DMS153 treated with DMSO at 0.1 percent for 48 hours (cell line): Measurements from ENCODE around the gene STAC3.
A peak's percentile ranks its signal among the peaks of the same experiment; 100 is the strongest.
"Not testable (repeated sequence)": the region's sequence is repeated elsewhere in the genome, so short reads cannot be mapped to it uniquely, and the experiment has no call there.

Source experiments
- DNase-seq: peaks from one replicate; lab custom pipeline; 2025; ENCODE audit not compliant: unreplicated experiment; lab: John Stamatoyannopoulos, UW

Gene STAC3

GRCh38 chr12:57250956-57251355, at the start of gene STAC3:
Gene STAC3, minus strand, starts transcription at chr12:57251187. Its CDS starts 1,551 bp downstream, at chr12:57249636.
- no peak for DNase-seq

DNA sequence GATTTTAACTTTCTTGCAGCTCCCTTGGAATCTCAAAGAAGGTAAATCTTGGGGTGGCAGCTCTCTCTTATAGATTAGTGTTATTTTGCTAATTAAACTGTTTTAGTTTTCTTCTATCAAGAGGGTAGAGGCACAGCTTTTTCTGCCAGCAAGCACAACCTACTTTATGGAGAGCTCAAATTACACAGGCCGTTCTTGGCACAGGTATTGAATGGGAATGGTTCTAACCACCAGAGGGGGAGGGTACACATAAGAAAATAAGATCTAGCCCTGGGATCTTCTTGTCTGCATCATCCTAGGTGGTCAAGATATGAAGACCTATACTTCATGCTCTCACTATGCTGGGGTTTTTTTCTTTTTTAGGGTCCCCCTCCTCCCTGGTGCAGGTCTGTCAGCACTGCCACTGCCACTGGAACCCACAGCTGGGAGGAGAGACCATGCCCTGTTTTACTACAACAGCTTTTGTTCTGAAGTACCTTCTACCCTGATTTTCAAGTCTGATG, 48.6 kb upstream of the STAC3 start:
- DNase-seq = peak; percentile 34

- DNase-seq = no peak
Measured at GRCh38 chr12:57296291-57296690, 45.3 kb upstream of the STAC3 start.

- DNase-seq = not testable (repeated sequence)
Measured at GRCh38 chr12:57282073-57282472, 31.1 kb upstream of the STAC3 start.

GRCh38 chr12:57280211-57281062, 29.4 kb upstream of the STAC3 start:
- DNase-seq = peak; percentile 24

GRCh38 chr12:57278465-57279381, 27.7 kb upstream of the STAC3 start:
- no peak for DNase-seq

DNA sequence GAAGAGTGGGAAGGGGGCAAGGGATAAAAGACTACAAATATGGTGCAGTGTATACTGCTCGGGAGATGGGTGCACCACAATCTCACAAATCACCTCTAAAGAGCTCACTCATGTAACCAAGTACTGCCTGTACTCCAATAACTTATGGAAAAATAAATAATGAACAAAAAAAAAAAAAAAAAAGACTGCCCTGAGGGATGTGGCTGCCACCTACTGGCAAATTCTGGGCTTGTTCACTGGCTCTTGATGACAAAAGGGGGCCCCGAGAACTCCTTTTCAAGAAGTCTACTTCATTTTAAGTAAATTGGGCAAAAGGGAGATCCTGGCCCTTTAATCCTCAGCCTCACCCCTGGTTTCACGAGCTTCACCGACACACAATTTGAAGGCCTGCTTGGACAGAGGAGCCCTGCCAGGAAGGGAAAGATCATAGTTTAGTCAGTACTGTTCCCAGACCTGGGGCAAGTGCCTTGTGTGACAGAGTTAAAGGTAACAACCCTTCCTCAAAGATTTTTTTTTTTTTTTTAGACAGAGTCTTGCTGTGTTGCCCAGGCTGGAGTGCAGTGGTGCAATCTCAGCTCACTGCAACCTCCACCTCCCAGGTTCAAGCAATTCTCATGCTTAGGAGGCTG, 26.1 kb upstream of the STAC3 start:
- DNase-seq = no peak

- not testable (repeated sequence) for DNase-seq
Measured at GRCh38 chr12:57276233-57276632, 25.2 kb upstream of the STAC3 start.

- DNase-seq = no peak
Measured at GRCh38 chr12:57273516-57273915, 22.5 kb upstream of the STAC3 start.

GRCh38 chr12:57272337-57273151, 21.6 kb upstream of the STAC3 start:
- DNase-seq = no peak

DNA sequence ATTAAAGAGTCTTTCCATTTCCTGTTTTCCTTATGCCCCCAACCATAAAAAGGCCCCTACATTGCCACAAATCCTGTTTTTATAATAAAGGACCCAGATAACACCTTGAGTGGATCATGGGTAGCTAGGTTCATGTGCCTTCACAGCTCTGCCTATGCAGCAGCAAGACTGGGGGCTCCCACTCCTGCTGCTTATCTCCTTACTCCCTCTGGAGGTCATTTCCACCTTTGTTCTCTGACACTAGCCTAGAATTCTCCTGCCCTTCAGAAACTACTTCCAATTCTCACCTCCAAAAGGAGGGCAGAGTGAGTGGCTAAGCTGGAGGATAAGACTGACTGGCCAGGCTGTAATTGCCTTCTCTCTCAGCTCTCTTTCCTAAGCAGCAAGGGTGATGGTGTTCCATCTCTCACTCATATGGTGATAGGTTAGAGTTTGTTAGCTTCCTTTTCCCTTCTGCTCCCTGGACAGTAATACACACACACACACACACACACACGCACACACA, 20.0 kb upstream of the STAC3 start:
- DNase-seq = no peak

DNA sequence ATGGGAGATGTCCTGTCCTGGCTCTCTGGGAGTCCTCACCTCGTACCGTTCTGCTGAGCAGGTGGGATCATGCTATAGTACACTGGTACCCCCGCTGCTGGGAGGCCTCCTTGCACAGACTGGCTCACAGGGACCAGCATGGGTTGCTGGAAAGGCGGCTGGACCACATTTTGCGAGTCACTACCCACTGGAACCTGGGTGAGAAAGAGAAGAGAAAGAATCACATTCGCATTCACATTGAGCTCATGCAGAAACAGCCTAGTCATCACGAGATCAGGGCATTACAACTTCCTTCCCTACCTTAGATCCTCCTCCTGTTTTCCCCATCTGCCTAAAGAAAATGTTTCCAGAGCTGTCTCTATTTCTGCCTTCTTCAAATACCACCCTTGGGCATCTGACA, 17.3 kb upstream of the STAC3 start:
- no peak for DNase-seq

- DNase-seq = no peak
Measured at GRCh38 chr12:57266681-57267080, 15.7 kb upstream of the STAC3 start.

- no peak for DNase-seq
Measured at GRCh38 chr12:57263096-57263495, 12.1 kb upstream of the STAC3 start.

GRCh38 chr12:57262126-57262822, 11.3 kb upstream of the STAC3 start:
- DNase-seq = peak; percentile 11

- peak; percentile 65 for DNase-seq
Measured at GRCh38 chr12:57261428-57261865, 10.5 kb upstream of the STAC3 start.

DNA sequence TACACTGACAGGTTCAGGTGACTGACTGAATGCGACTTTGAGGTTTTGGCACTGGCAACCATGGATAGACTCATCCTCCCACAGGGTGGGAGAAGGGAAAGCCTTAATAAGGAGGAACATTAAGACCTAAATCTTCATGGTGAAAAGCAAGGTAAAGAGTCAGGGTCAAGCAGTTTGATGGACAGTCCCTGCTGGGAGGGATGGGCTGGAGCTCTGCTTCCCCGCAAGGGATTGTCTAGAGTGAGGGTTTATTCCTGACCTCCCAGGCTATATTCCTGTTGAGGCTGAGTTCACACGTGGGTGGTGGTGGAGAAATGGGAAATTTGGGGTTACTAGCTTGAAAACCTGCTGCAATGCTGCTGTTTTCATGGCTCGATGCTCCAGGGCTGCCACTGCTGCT, 9.4 kb upstream of the STAC3 start:
- DNase-seq = no peak

- no peak for DNase-seq
Measured at GRCh38 chr12:57258977-57259970, 8.3 kb upstream of the STAC3 start.
